ENCODE results near the gene SHANK1. TPM values are rescaled to one million over a fixed set of nuclear protein-coding genes. Genes with fewer than 3 reads are reported as not detected.

SHANK1 gene
- total RNA-seq, 1 experiment from 2014 or later, result not detected

GRCh38 chr19:50657222-50657669, 62.4 kb downstream of the SHANK1 start:
- no peak for DNase-seq (ENCODE audit: low read depth)
- in situ Hi-C loops (cut with HindIII; ENCODE audit: low pct_unique_long_range_greater_than_20kb, low sequenced_read_pairs), result no loop called here

GRCh38 chr19:50654882-50655281, 64.7 kb downstream of the SHANK1 start:
- in situ Hi-C loops (cut with HindIII; ENCODE audit: low pct_unique_long_range_greater_than_20kb, low sequenced_read_pairs), result no loop called here
- peak; percentile 49 for DNase-seq (ENCODE audit: low read depth)

- DNase-seq (ENCODE audit: low read depth), result no peak
- in situ Hi-C loops (cut with HindIII; ENCODE audit: low pct_unique_long_range_greater_than_20kb, low sequenced_read_pairs), result no loop called here
These were observed 66.9 kb downstream of the SHANK1 start for GRCh38 chr19:50652722-50653121.

GRCh38 chr19:50651174-50651573, 68.4 kb downstream of the SHANK1 start:
- no peak for DNase-seq (ENCODE audit: low read depth)
- in situ Hi-C loops (cut with HindIII; ENCODE audit: low pct_unique_long_range_greater_than_20kb, low sequenced_read_pairs), result no loop called here

- in situ Hi-C loops (cut with HindIII; ENCODE audit: low pct_unique_long_range_greater_than_20kb, low sequenced_read_pairs), result no loop called here
- DNase-seq (ENCODE audit: low read depth), result peak; percentile 58
These were observed 69.9 kb downstream of the SHANK1 start, which contains the start of gene C19orf81 for GRCh38 chr19:50649433-50650391. Gene C19orf81 (plus strand): TSS chr19:50649445. CDS start chr19:50649445, 0 bp downstream.

GRCh38 chr19:50648659-50649058, 70.9 kb downstream of the SHANK1 start:
- in situ Hi-C loops (cut with HindIII; ENCODE audit: low pct_unique_long_range_greater_than_20kb, low sequenced_read_pairs), result no loop called here
- DNase-seq (ENCODE audit: low read depth), result no peak

- in situ Hi-C loops (cut with HindIII; ENCODE audit: low pct_unique_long_range_greater_than_20kb, low sequenced_read_pairs), result no loop called here
- DNase-seq (ENCODE audit: low read depth), result no peak
These were observed 71.6 kb downstream of the SHANK1 start for GRCh38 chr19:50647879-50648615.

GRCh38 chr19:50646074-50646807, 73.4 kb downstream of the SHANK1 start:
- in situ Hi-C loops (cut with HindIII; ENCODE audit: low pct_unique_long_range_greater_than_20kb, low sequenced_read_pairs), result no loop called here
- DNase-seq (ENCODE audit: low read depth), result peak; percentile 82

GRCh38 chr19:50645107-50645506, 74.5 kb downstream of the SHANK1 start:
- DNase-seq (ENCODE audit: low read depth), result no peak
- in situ Hi-C loops (cut with HindIII; ENCODE audit: low pct_unique_long_range_greater_than_20kb, low sequenced_read_pairs), result no loop called here

GRCh38 chr19:50644315-50644915, 75.2 kb downstream of the SHANK1 start:
- in situ Hi-C loops (cut with HindIII; ENCODE audit: low pct_unique_long_range_greater_than_20kb, low sequenced_read_pairs), result no loop called here
- no peak for DNase-seq (ENCODE audit: low read depth)

GRCh38 chr19:50640368-50640767, 79.2 kb downstream of the SHANK1 start:
- no peak for DNase-seq (ENCODE audit: low read depth)
- in situ Hi-C loops (cut with HindIII; ENCODE audit: low pct_unique_long_range_greater_than_20kb, low sequenced_read_pairs), result no loop called here

GRCh38 chr19:50639121-50640112, 80.2 kb downstream of the SHANK1 start, which contains the start of gene SYT3:
Gene SYT3 (minus strand): TSS chr19:50639881. CDS start chr19:50637411, 2,470 bp downstream.
- in situ Hi-C loops (cut with HindIII; ENCODE audit: low pct_unique_long_range_greater_than_20kb, low sequenced_read_pairs), result no loop called here
- DNase-seq (ENCODE audit: low read depth), result no peak

- DNase-seq (ENCODE audit: low read depth), result no peak
- in situ Hi-C loops (cut with HindIII; ENCODE audit: low pct_unique_long_range_greater_than_20kb, low sequenced_read_pairs), result no loop called here
These were observed 81.0 kb downstream of the SHANK1 start for GRCh38 chr19:50638600-50638999.

- in situ Hi-C loops (cut with HindIII; ENCODE audit: low pct_unique_long_range_greater_than_20kb, low sequenced_read_pairs), result no loop called here
- DNase-seq (ENCODE audit: low read depth), result no peak
These were observed 83.1 kb downstream of the SHANK1 start for GRCh38 chr19:50636317-50637085.

GRCh38 chr19:50633973-50634372, 85.6 kb downstream of the SHANK1 start:
- no peak for DNase-seq (ENCODE audit: low read depth)
- in situ Hi-C loops (cut with HindIII; ENCODE audit: low pct_unique_long_range_greater_than_20kb, low sequenced_read_pairs), result no loop called here

GRCh38 chr19:50633359-50633758, 86.2 kb downstream of the SHANK1 start:
- in situ Hi-C loops (cut with HindIII; ENCODE audit: low pct_unique_long_range_greater_than_20kb, low sequenced_read_pairs), result no loop called here
- DNase-seq (ENCODE audit: low read depth), result no peak
